GM12801 (cell line): ENCODE data around the gene TGFBRAP1.

Experiments
- TF ChIP-seq, protein P1 (sequence below): IDR thresholded peaks from one replicate; pipeline ENCODE4 v1.5.1; 2011; ENCODE audit warnings: control low read depth; ENCODE audit not compliant: insufficient read length; ENCODE audit errors: extremely low read depth

Gene TGFBRAP1

GRCh38 chr2:105220604-105221003, 108.9 kb downstream of the TGFBRAP1 start:
- TF ChIP-seq, protein P1, sequence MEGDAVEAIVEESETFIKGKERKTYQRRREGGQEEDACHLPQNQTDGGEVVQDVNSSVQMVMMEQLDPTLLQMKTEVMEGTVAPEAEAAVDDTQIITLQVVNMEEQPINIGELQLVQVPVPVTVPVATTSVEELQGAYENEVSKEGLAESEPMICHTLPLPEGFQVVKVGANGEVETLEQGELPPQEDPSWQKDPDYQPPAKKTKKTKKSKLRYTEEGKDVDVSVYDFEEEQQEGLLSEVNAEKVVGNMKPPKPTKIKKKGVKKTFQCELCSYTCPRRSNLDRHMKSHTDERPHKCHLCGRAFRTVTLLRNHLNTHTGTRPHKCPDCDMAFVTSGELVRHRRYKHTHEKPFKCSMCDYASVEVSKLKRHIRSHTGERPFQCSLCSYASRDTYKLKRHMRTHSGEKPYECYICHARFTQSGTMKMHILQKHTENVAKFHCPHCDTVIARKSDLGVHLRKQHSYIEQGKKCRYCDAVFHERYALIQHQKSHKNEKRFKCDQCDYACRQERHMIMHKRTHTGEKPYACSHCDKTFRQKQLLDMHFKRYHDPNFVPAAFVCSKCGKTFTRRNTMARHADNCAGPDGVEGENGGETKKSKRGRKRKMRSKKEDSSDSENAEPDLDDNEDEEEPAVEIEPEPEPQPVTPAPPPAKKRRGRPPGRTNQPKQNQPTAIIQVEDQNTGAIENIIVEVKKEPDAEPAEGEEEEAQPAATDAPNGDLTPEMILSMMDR = no peak

DNA sequence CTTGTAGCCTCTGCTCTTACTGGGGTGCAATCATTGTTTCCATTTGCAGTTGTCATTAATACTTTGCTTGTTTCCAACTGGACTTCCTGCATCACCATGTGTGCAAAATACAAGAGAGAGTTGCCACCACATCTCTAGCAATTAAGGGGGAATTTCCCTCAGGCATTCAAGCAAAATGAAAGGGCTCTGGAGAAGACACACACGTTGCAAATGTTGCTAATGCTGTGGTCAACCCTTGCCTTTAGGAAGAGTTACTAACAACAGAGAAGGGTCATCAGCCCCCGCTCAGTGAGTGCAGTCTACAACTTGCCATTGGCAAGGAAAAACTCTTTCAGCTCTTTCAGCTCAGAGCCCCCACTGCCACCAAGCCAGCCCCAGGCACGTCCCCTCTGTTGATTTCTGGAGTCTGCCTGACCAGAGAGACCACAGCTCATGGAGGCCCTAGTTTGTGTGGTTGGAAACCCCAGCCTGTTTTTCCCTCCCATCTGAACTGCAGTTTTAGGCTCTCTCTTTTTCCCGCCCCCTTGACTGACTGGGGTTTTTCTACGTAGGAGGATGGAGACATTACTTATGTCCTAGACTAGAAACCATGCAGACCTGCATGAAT, 113.8 kb downstream of the TGFBRAP1 start:
- TF ChIP-seq, protein P1 = no peak
